ENCODE measurements around the gene SYNRG.

SYNRG gene

DNA sequence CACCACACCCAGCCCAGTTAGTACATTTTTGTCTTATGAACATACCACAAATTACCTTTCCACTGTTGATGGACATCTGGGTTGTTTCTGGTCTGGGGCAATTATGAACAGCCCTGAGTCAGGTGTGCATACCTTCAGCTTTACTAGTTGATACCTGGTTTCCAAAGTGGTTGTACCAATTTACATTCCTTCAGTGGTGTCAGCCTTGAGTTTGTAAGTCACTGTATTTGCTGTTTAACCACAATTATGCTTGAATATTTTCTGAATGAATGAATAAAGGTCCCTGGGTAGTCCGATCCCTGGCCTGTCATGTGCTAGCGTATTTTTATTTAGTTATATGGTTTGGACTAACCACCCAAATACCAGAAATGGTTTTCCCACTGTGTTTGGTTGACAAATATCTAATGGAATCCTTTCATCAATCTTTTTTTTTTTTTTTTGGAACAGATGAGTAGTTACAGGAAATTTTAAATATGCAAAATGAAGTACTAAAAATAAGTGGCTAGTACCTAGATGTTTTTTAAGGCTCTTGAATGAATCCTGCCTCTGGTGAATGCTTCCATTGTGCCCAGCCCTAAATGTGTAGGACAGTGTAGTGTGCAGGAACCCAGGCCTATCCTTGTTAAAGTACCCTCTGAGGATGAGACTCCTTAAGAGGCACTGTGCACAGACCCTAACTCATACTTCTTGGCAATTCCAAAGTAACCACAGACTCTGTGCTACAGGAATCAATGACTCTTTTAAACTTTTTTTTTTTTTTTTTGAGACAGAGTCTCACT is 115.8 kb downstream of the SYNRG start:
- Histone ChIP-seq H3K27ac (ENCODE audit: low read depth, low read length) (no peak overlapping the region), H3K4me3 (ENCODE audit: low read depth in 1 of 2, low read length in 2 of 2) (no peak overlapping the region), H3K36me3 (ENCODE audit: insufficient read depth, low read length) (no peaks in the 10 kb centered on the region), H3K9me3 (ENCODE audit: low read length) (no peaks in the 10 kb centered on the region), H3K9ac (ENCODE audit: low read length) (no peak overlapping the region), H3K4me1 (ENCODE audit: insufficient read depth, low read length) (peaks cover 32% of the 10 kb centered on the region), H3K27me3 (ENCODE audit: control insufficient read depth in 1 of 2, insufficient read depth in 2 of 2, low read length in 2 of 2) (no peaks in the 10 kb centered on the region)

DNA sequence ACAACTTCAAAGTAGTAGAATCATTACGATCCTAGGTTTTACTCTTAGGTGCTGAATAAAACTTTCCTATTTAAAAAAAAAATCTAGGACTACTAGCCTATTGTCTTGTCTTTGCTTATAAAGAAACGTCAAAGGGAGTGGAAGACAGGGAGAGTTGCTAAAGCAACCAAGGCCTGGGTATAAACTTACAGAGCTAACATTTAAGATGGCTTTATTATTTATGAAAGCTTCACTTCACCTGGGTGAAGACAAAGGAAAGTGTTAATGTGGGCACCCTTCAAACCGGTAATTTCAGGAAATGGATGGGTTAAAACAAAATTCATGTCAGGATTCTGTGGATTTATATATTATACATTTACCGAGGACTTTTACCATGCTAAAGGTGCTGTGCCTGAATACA is 117.1 kb downstream of the SYNRG start:
- Histone ChIP-seq H3K9me3 (ENCODE audit: low read length) (no peaks in the 10 kb centered on the region), H3K4me3 (ENCODE audit: low read depth in 1 of 2, low read length in 2 of 2) (peak overlapping the region in 1 of 2 donors; percentile 5), H3K36me3 (ENCODE audit: insufficient read depth, low read length) (no peaks in the 10 kb centered on the region), H3K9ac (ENCODE audit: low read length) (no peak overlapping the region), H3K27me3 (ENCODE audit: control insufficient read depth in 1 of 2, insufficient read depth in 2 of 2, low read length in 2 of 2) (no peaks in the 10 kb centered on the region), H3K27ac (ENCODE audit: low read depth, low read length) (peak overlapping the region; percentile 86), H3K4me1 (ENCODE audit: insufficient read depth, low read length) (peaks cover 38% of the 10 kb centered on the region)

DNA sequence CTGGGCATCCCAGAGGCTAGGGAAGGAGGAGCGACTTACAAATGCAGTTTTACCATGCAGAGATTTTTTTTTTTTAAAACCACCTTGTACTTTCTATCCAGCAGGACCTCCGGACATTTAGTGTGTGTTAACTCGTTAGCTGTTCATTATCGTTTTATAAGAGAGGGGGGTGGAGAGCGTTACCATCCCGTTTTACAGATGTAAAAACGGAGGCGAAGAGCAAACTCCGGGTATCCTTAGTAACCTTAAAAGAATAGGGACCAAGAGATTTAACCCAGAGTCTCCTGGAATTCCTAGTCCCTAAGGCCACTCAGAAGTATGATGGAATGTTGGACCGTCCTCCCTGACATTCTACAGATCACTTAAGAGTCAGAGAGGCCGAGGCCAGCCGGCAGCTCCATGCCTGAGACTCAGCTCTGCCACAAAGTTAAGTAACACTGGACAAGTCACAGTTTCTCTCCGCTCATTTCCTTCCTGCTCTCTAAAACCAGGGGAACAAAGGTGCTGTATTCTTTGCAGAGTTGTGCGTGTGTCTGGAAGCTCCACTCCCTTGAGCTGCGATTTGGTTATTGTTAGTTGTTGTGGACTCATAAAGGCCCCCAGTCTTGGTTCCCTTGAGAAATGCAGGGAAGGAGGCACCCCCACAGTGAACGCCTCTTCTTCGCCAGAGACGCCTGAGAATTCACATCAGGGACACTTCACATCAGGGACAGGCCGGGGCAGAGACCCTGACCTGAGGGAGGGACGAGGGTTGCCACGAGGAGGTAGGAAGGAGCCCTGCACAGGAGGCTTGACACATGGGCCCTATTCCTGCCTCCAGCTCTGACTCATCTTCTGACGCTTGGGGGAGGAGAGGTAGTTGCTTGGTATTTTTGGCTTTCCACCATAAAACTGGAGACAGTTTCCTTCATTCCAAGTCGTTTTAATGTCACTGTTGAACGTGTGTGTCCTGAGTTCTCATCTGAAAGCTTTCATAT is 118.3 kb downstream of the SYNRG start:
- Histone ChIP-seq H3K4me3 (ENCODE audit: low read depth in 1 of 2, low read length in 2 of 2) (peak overlapping the region; percentile 18 to 88), H3K4me1 (ENCODE audit: insufficient read depth, low read length) (peaks cover 38% of the 10 kb centered on the region), H3K9ac (ENCODE audit: low read length) (peak overlapping the region; percentile 59), H3K9me3 (ENCODE audit: low read length) (no peaks in the 10 kb centered on the region), H3K36me3 (ENCODE audit: insufficient read depth, low read length) (no peaks in the 10 kb centered on the region), H3K27ac (ENCODE audit: low read depth, low read length) (peak overlapping the region; percentile 86), H3K27me3 (ENCODE audit: control insufficient read depth in 1 of 2, insufficient read depth in 2 of 2, low read length in 2 of 2) (no peaks in the 10 kb centered on the region)

DNA sequence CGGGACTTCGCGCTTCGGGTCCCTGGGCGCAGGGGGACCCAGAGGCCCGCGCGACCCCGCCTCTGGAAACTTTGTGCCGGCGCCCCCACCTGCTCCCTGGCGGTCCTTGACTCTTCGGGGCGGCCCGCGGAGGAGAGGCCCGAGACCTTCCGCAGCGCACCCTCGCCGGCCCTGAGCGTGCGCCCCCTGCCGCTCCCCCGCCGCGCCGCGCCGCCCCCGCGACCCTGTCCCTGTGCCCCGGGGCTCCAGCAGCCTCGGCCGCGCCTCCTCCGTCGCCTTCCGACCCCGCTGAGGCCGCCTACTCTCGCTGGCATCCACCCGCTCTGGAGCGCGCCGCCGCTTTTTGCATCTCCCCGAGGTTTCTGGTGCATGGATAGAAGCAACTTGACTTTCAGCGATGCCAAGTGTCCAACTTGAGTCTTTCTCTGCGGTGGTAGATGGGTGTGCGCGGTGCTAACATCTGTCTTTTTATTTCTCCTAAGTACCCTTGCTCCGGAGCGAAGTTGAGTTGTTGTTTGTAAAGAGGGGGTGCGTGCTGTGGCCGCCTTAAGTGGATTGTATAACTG is 119.1 kb downstream of the SYNRG start:
- H3K4me1 ChIP-seq (ENCODE audit: insufficient read depth, low read length): peaks cover 38% of the 10 kb centered on the region
- H3K27me3 ChIP-seq (ENCODE audit: control insufficient read depth in 1 of 2, insufficient read depth in 2 of 2, low read length in 2 of 2): no peaks in the 10 kb centered on the region
- no peaks in the 10 kb centered on the region for H3K9me3 ChIP-seq (ENCODE audit: low read length)
- H3K9ac ChIP-seq (ENCODE audit: low read length): peak overlapping the region; percentile 59
- H3K36me3 ChIP-seq (ENCODE audit: insufficient read depth, low read length): no peaks in the 10 kb centered on the region
- H3K4me3 ChIP-seq (ENCODE audit: low read depth in 1 of 2, low read length in 2 of 2): peak overlapping the region; percentile 18 to 88
- H3K27ac ChIP-seq (ENCODE audit: low read depth, low read length): peak overlapping the region; percentile 86

DNA sequence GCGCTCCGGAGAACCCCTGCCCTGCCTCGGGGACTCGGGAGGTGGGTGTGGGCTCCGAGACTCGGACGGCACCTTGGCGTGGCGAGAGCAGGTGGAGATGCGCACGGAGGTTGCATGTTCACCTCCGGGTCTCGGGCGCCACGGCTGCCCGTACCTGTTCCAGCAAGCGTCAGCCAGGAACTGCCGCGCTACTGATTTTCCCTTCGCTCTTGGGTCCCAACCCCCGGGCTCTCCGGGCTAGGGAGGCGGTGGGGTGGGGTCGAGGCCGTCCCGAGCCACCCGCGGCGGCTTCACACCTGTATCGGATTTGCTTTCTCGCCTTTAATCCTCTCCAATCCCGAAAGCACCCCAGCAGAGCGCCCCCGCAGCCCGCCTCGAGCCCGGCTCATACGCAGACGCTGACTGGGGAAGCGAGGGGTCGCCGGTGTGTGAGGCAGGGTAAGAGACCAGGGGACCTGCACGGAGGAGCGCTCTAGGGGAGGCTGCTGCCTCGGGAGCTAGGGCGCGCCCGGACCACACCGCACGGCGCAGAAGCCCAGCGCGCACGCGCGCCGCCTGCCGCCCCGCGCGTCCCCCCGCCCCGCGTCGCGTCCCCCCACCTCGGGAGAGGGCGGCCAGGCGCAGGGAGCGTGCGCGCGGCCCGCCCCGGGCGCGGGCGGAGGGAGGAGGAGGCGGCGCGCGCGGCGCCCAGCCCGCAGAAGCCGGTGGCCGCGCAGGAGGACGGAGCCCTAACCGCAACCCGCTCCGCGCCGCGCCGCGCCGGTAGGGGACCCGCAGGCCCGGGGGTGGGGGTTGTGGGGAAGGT is 119.8 kb downstream of the SYNRG start, which contains the start of gene DUSP14:
TSS of gene DUSP14 (plus strand) at position 695 of the 805 bp plus-strand sequence. CDS start 22,382 bp downstream, outside the sequence.
- H3K27me3 ChIP-seq (ENCODE audit: control insufficient read depth in 1 of 2, insufficient read depth in 2 of 2, low read length in 2 of 2): no peaks in the 10 kb centered on the region
- H3K27ac ChIP-seq (ENCODE audit: low read depth, low read length): peak within 1 kb of the TSS; percentile 86
- peak within 1 kb of the TSS; percentile 67 to 92 for H3K4me3 ChIP-seq (ENCODE audit: low read depth in 1 of 2, low read length in 2 of 2)
- no peaks in the 10 kb centered on the region for H3K36me3 ChIP-seq (ENCODE audit: insufficient read depth, low read length)
- no peaks in the 10 kb centered on the region for H3K9me3 ChIP-seq (ENCODE audit: low read length)
- peaks cover 34% of the 10 kb centered on the region for H3K4me1 ChIP-seq (ENCODE audit: insufficient read depth, low read length)
- H3K9ac ChIP-seq (ENCODE audit: low read length): peak within 1 kb of the TSS; percentile 59

DNA sequence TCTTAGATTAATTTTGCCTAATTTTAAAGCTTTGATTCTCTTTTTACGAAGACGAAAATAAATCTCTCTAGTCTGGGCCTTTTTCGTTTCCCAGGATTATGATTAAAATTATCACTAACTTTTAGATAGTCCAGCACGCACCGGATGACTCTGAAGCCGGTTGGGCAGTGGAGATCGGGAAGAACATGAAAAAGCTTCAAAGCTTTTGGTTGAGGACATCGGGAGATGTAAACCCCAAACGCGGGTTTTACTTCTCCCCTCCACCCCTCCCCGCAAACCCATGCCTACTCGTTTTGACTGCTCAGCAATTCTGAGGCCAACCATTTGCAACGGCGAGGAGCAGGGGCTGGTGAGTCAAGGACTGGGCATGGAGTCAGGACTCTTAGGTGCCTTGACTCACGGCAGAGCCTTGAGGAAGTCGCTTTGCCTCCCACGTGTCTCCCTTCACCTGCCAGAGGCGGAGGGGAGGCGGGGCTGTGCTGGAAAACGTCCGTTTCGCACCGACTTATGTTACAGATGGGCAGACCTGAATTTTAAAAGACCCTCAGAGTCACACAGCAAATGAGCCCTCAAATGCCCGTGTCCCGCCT is 120.5 kb downstream of the SYNRG start:
- H3K27me3 ChIP-seq (ENCODE audit: control insufficient read depth in 1 of 2, insufficient read depth in 2 of 2, low read length in 2 of 2): no peaks in the 10 kb centered on the region
- peak overlapping the region; percentile 67 to 92 for H3K4me3 ChIP-seq (ENCODE audit: low read depth in 1 of 2, low read length in 2 of 2)
- H3K9me3 ChIP-seq (ENCODE audit: low read length): no peaks in the 10 kb centered on the region
- peak overlapping the region; percentile 47 for H3K9ac ChIP-seq (ENCODE audit: low read length)
- peak overlapping the region; percentile 12 for H3K27ac ChIP-seq (ENCODE audit: low read depth, low read length)
- peaks cover 31% of the 10 kb centered on the region for H3K4me1 ChIP-seq (ENCODE audit: insufficient read depth, low read length)
- no peaks in the 10 kb centered on the region for H3K36me3 ChIP-seq (ENCODE audit: insufficient read depth, low read length)

DNA sequence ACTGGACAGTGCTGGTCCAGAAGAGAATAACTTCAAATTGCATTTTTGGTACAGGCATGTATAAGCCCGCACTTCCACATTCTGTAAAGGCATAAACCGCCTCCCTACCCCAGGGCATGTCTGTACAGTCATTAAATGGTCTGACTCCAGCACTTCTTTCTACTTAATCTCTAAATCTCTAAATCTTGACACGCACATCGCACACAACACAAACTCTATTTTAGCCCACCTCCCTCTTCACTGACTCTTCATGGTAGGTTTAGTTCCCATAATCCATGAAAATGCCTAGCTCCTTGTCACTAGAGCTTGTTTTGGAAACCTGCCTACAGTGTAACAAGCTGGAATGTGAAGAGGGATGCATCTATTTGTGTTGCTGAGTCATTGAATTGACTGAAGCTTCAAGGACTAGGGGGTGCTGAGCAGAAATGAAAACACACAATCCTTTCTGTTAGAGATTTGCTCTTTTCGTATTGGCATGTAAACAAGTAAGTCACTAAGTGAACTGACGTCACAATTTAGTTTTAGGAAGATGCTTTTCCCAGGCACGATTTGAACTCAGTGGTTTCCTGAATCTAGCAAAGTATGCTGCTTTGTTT is 121.1 kb downstream of the SYNRG start:
- Histone ChIP-seq H3K36me3 (ENCODE audit: insufficient read depth, low read length) (no peaks in the 10 kb centered on the region), H3K9me3 (ENCODE audit: low read length) (no peaks in the 10 kb centered on the region), H3K27ac (ENCODE audit: low read depth, low read length) (peak overlapping the region; percentile 12), H3K4me1 (ENCODE audit: insufficient read depth, low read length) (peaks cover 31% of the 10 kb centered on the region), H3K4me3 (ENCODE audit: low read depth in 1 of 2, low read length in 2 of 2) (peak overlapping the region; percentile 67 to 92), H3K27me3 (ENCODE audit: control insufficient read depth in 1 of 2, insufficient read depth in 2 of 2, low read length in 2 of 2) (no peaks in the 10 kb centered on the region), H3K9ac (ENCODE audit: low read length) (no peak overlapping the region)

DNA sequence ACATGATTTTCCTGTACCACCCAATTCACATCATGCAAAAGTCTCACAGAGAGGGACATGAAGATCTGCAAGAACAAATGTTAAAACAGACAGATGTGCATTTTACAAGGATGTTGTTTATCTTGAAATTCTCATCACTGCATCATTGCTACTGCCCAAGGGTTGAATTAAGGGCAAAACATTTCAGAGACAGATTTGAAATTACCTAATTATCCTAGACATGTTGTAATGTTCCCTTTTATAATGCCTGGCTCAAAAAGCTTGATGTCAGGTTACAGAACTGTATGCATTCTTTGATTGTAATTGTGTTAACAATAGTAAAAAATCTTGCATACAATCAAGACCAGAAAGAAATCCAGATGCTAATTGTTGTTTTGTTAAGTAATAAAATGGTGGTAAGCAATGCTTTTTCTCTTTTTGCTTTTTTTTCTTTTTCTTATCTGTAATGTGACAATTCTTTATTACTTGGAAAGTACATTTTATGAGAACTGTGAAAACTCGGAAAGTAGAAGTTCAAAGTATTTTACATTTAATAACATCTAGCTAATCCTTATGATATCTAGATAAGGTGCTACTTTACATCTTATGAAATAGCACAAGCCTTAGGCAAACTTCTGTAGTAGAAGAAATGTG is 123.2 kb downstream of the SYNRG start:
- peaks cover 19% of the 10 kb centered on the region for H3K4me1 ChIP-seq (ENCODE audit: insufficient read depth, low read length)
- no peaks in the 10 kb centered on the region for H3K27me3 ChIP-seq (ENCODE audit: control insufficient read depth in 1 of 2, insufficient read depth in 2 of 2, low read length in 2 of 2)
- no peak overlapping the region for H3K27ac ChIP-seq (ENCODE audit: low read depth, low read length)
- H3K36me3 ChIP-seq (ENCODE audit: insufficient read depth, low read length): no peaks in the 10 kb centered on the region
- no peak overlapping the region for H3K9ac ChIP-seq (ENCODE audit: low read length)
- no peak overlapping the region for H3K4me3 ChIP-seq (ENCODE audit: low read depth in 1 of 2, low read length in 2 of 2)
- no peaks in the 10 kb centered on the region for H3K9me3 ChIP-seq (ENCODE audit: low read length)

DNA sequence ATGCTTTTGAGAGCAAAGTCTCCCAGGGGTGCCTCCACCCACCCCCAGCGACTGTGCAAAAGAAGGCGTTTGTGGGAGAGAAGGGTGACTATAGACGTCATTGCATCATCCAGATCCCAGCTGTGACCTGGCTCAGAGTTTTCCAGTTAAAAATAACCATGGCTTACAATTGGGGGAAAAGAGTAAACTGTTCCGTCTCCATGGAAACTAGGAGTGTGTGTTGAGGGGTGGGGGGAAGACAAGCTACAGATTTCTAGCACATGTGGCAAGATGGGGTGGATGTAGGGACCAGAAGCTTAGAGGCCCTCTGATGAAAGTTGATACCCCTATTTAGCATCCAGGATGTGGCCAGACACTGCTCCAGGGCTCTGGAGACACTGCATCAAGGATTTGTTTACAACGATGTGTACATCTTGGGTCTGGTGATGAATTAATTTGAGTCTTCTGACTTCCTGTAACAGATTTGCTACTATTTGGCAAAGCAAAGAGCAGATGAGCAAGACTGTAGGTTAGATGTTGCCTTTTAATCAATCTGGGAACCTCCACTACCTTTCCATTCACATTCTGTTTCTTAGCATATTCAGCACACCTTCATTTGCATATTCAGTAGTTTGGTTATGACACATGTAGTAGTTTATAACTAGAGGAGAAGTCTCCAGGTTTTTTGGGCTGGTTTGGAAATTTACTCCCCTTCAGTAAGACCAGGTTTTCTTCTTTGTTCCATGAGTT is 125.7 kb downstream of the SYNRG start:
- Histone ChIP-seq H3K9ac (ENCODE audit: low read length) (no peak overlapping the region), H3K4me1 (ENCODE audit: insufficient read depth, low read length) (peaks cover 6% of the 10 kb centered on the region), H3K9me3 (ENCODE audit: low read length) (no peaks in the 10 kb centered on the region), H3K27me3 (ENCODE audit: control insufficient read depth in 1 of 2, insufficient read depth in 2 of 2, low read length in 2 of 2) (no peaks in the 10 kb centered on the region), H3K27ac (ENCODE audit: low read depth, low read length) (no peak overlapping the region), H3K4me3 (ENCODE audit: low read depth in 1 of 2, low read length in 2 of 2) (no peak overlapping the region), H3K36me3 (ENCODE audit: insufficient read depth, low read length) (peaks cover 7% of the 10 kb centered on the region)

Data from muscle layer of colon (tissue), 2 donors.